OCI-LY1 (cell line): ENCODE results near the gene RHOU.

Experiments
- H2AFZ ChIP-seq: fragments of 200-600 bp; sonication (generic), shearing (Covaris generic); 2 replicates; pipeline ENCODE4 v1.6.0; 2014; ENCODE audit warnings: antibody characterized with exemption, mild to moderate bottlenecking, low read length
- H3F3A ChIP-seq: fragments of 200-600 bp; sonication (generic), shearing (Covaris generic); 2 replicates; pipeline ENCODE4 v1.6.0; 2014; ENCODE audit warnings: mild to moderate bottlenecking, antibody characterized with exemption, low read length, moderate library complexity; ENCODE audit not compliant: insufficient read depth
- H3K27ac ChIP-seq: fragments of 200-600 bp; sonication (generic); 2 replicates; pipeline ENCODE4 v1.5.1; 2014; ENCODE audit warnings: low read length, mixed run types, mild to moderate bottlenecking, low read depth; ENCODE audit not compliant: poor library complexity, severe bottlenecking
- H3K27me3 ChIP-seq: fragments of 200-600 bp; sonication (generic); 2 replicates; pipeline ENCODE4 v1.6.0; 2014; ENCODE audit warnings: antibody characterized with exemption, mild to moderate bottlenecking, low read length, moderate library complexity; ENCODE audit not compliant: insufficient read depth
- H3K36me3 ChIP-seq: fragments of 200-600 bp; sonication (generic); 2 replicates; pipeline ENCODE4 v1.6.1; 2014; ENCODE audit warnings: mild to moderate bottlenecking, antibody characterized with exemption, low read length, moderate library complexity, mixed read lengths; ENCODE audit not compliant: insufficient read depth
- H3K4me1 ChIP-seq: fragments of 200-600 bp; sonication (generic); 2 replicates; pipeline ENCODE4 v1.5.1; 2014; ENCODE audit warnings: mild to moderate bottlenecking, low read length, moderate library complexity; ENCODE audit not compliant: insufficient read depth, severe bottlenecking
- H3K4me2 ChIP-seq: fragments of 200-600 bp; sonication (generic), shearing (Covaris generic); 2 replicates; pipeline ENCODE4 v1.6.1; 2014; ENCODE audit warnings: low read length
- H3K4me3 ChIP-seq: fragments of 200-600 bp; sonication (generic); 2 replicates; pipeline ENCODE4 v1.5.1; 2014; ENCODE audit warnings: low read length, low read depth, mild to moderate bottlenecking, mixed read lengths; ENCODE audit not compliant: poor library complexity, severe bottlenecking
- H3K79me2 ChIP-seq: fragments of 200-600 bp; shearing (Covaris generic); 2 replicates; pipeline ENCODE4 v1.6.1; 2016; ENCODE audit warnings: mixed run types, low read length, mixed read lengths; ENCODE audit not compliant: insufficient read depth
- H3K9ac ChIP-seq: fragments of 200-600 bp; sonication (generic), shearing (Covaris generic); 2 replicates; pipeline ENCODE4 v1.6.1; 2014; ENCODE audit warnings: mild to moderate bottlenecking, low read length, mixed read lengths
- H3K9me2 ChIP-seq: fragments of 200-600 bp; sonication (generic), shearing (Covaris generic); 2 replicates; pipeline ENCODE4 v1.6.1; 2014; ENCODE audit warnings: low read depth, mild to moderate bottlenecking, low read length, mixed read lengths
- H3K9me3 ChIP-seq: fragments of 200-600 bp; shearing (Covaris generic); 2 replicates; pipeline ENCODE4 v1.6.1; 2014; ENCODE audit warnings: low read length, mixed read lengths
- H4K20me1 ChIP-seq: fragments of 200-600 bp; sonication (generic), shearing (Covaris generic); 2 replicates; pipeline ENCODE4 v1.6.0; 2016; ENCODE audit warnings: mild to moderate bottlenecking, low read length; ENCODE audit not compliant: insufficient read depth
- EZH2 ChIP-seq: fragments of 200-600 bp; sonication (generic), shearing (Covaris generic); IDR thresholded peaks from 2 replicates; pipeline ENCODE4 v1.8.0; 2017; ENCODE audit warnings: borderline replicate concordance, mixed run types, mild to moderate bottlenecking, antibody characterized with exemption, low read length, moderate library complexity, mixed read lengths
- TF ChIP-seq, protein P1 (sequence below): fragments of 200-600 bp; sonication (generic), shearing (Covaris generic); IDR thresholded peaks from 2 replicates; pipeline ENCODE4 v1.5.1; 2017; ENCODE audit warnings: mild to moderate bottlenecking, antibody characterized with exemption, low read length, moderate library complexity, mixed read lengths

The RHOU gene

DNA sequence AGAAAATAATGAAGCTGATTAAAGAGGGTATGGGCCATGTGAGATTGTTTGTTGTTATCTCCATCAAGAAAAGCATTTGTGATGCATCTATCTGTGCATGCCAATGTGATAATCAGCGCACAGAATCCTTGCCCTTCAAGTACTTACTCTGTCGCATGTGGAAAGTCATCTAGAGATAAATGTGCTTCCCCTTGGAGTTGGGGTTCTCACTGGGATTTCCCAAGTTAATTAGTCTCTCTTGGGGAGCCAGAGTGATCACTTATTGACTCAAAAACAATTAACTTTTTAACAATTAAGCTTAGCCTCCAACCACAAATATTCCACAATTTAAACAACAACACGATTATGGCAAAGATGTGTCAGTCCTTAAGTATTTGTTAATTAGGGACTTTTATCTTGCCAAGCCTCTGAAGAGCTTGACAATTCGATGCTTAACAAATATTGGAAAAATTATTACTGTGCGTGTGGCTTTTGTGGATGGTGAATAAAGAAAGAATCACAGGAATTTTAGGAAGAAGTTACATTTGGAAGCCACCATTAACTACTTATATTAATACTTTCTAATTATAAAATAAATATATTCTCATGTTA lies 17.5 kb downstream of the RHOU start:
- H3K9me3 ChIP-seq = no peaks in the 10 kb centered on the region
- no peak overlapping the region for H3K9ac ChIP-seq
- no peak overlapping the region for H2AFZ ChIP-seq
- no peak for TF ChIP-seq EZH2
- TF ChIP-seq, protein P1, sequence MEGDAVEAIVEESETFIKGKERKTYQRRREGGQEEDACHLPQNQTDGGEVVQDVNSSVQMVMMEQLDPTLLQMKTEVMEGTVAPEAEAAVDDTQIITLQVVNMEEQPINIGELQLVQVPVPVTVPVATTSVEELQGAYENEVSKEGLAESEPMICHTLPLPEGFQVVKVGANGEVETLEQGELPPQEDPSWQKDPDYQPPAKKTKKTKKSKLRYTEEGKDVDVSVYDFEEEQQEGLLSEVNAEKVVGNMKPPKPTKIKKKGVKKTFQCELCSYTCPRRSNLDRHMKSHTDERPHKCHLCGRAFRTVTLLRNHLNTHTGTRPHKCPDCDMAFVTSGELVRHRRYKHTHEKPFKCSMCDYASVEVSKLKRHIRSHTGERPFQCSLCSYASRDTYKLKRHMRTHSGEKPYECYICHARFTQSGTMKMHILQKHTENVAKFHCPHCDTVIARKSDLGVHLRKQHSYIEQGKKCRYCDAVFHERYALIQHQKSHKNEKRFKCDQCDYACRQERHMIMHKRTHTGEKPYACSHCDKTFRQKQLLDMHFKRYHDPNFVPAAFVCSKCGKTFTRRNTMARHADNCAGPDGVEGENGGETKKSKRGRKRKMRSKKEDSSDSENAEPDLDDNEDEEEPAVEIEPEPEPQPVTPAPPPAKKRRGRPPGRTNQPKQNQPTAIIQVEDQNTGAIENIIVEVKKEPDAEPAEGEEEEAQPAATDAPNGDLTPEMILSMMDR = no peak
- H3F3A ChIP-seq = no peaks in the 10 kb centered on the region
- no peaks in the 10 kb centered on the region for H3K79me2 ChIP-seq
- H3K4me1 ChIP-seq = no peaks in the 10 kb centered on the region
- no peak overlapping the region for H3K4me3 ChIP-seq
- H3K27ac ChIP-seq = no peak overlapping the region
- no peaks in the 10 kb centered on the region; the same call in 1 of the 2 replicates for H3K27me3 ChIP-seq
- no peaks in the 10 kb centered on the region for H3K36me3 ChIP-seq
- no peak overlapping the region for H3K4me2 ChIP-seq
- H3K9me2 ChIP-seq = no peaks in the 10 kb centered on the region
- no peaks in the 10 kb centered on the region for H4K20me1 ChIP-seq

GRCh38 chr1:228753287-228753686 lies 18.0 kb downstream of the RHOU start:
- TF ChIP-seq, protein P1 = no peak
- TF ChIP-seq EZH2 = no peak
- no peaks in the 10 kb centered on the region for H3K79me2 ChIP-seq
- H3K27me3 ChIP-seq = no peaks in the 10 kb centered on the region; the same call in 1 of the 2 replicates
- no peak overlapping the region for H3K4me3 ChIP-seq
- H3K9me2 ChIP-seq = no peaks in the 10 kb centered on the region
- H3K4me2 ChIP-seq = no peak overlapping the region
- no peaks in the 10 kb centered on the region for H4K20me1 ChIP-seq
- H3K4me1 ChIP-seq = no peaks in the 10 kb centered on the region
- H3F3A ChIP-seq = no peaks in the 10 kb centered on the region
- no peaks in the 10 kb centered on the region for H3K9me3 ChIP-seq
- H3K27ac ChIP-seq = no peak overlapping the region
- no peaks in the 10 kb centered on the region for H3K36me3 ChIP-seq
- no peak overlapping the region for H2AFZ ChIP-seq
- H3K9ac ChIP-seq = no peak overlapping the region

GRCh38 chr1:228753786-228754360 lies 18.6 kb downstream of the RHOU start:
- no peaks in the 10 kb centered on the region for H3K9me3 ChIP-seq
- H3K4me3 ChIP-seq = no peak overlapping the region
- no peak overlapping the region for H2AFZ ChIP-seq
- no peaks in the 10 kb centered on the region for H3K36me3 ChIP-seq
- no peak overlapping the region for H3K27ac ChIP-seq
- H4K20me1 ChIP-seq = no peaks in the 10 kb centered on the region
- no peak overlapping the region for H3K9ac ChIP-seq
- H3K4me2 ChIP-seq = no peak overlapping the region
- no peaks in the 10 kb centered on the region for H3K4me1 ChIP-seq
- no peaks in the 10 kb centered on the region for H3K79me2 ChIP-seq
- no peaks in the 10 kb centered on the region for H3F3A ChIP-seq
- no peaks in the 10 kb centered on the region for H3K9me2 ChIP-seq
- no peaks in the 10 kb centered on the region; the same call in 1 of the 2 replicates for H3K27me3 ChIP-seq
- TF ChIP-seq EZH2 = no peak
- TF ChIP-seq, protein P1 = no peak
